ENCODE results near the gene MTRF1.

The MTRF1 gene, protein sequence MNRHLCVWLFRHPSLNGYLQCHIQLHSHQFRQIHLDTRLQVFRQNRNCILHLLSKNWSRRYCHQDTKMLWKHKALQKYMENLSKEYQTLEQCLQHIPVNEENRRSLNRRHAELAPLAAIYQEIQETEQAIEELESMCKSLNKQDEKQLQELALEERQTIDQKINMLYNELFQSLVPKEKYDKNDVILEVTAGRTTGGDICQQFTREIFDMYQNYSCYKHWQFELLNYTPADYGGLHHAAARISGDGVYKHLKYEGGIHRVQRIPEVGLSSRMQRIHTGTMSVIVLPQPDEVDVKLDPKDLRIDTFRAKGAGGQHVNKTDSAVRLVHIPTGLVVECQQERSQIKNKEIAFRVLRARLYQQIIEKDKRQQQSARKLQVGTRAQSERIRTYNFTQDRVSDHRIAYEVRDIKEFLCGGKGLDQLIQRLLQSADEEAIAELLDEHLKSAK

DNA sequence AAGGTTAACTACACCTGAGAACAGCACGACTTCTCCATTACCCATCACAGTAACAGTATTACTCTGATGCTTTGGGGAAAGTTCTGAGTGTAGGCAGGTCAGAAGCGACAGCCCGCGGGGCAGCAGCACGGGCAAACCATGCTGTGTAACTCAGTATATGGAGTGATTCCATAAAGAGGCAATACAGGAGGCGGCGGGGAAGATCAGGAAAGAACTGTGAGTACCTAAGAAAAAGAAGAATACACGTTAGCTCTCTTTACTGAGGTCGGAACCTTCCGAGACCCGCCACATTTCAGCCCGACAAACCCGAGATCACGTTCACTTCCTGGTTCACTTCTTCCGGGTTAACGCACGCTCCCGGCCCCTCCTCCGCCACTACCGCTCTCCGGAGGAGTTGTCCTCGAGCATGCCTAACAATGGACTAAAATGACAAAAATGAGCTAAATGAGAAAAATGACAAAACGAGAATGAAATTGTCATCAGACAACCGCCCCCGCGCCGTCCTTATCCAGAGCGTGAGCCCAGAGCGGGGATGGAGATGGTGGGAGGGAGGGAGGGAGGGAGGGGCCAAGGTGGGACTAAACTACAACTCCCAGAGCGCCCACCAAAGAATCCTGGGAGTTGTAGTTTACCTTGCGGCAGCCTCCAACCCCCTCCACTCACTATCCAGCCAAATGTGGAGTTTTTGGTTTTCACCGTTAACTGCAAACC lies at the start of gene MTRF1:
Gene MTRF1 (minus strand): TSS at position 316 of the 711 bp plus-strand sequence. CDS start 2,669 bp downstream, outside the sequence.
- DNase-seq (ENCODE audit: low read depth in 2 of 3, low spot score in 1 of 3) = peak; percentile 62 to 72 (median 68)

DNA sequence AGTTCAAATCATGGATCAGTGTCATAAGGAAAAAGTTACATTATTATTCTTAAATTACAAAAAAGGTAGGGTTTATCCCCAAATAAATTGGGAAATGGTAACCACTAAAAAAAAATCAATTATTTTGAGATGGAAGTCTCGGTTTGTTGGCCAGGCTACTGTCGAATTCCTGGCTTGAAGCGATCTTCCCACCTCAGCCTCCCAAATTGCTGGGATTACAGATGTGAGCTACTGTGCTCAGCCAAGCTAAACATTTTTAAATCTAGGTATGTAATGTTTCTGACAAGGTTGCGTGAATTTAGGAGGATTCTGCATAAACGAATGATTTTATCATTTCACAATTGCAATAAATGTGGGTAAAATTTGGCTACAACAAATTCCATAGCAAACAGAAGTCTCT lies 49.7 kb upstream of the MTRF1 start:
- DNase-seq (ENCODE audit: low read depth in 2 of 3, low spot score in 1 of 3) = no peak

DNA sequence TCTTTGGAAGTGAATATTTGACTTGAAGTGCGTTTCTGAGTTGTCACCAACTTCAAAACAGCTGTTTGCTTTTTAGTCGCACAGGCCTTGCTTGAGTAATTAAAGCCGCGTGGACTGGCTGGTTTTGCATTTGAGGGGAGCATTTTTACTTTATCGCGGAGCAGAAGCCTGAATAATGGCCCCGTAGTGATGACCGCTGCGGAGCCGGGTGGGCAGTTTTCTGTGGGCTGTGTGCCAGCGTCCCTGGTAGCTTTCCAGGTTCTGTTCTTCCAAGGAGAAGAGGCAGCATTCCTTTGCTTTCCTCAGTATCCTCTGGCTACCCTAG lies 48.8 kb upstream of the MTRF1 start:
- no peak for DNase-seq (ENCODE audit: low read depth in 2 of 3, low spot score in 1 of 3)

- peak; percentile 22 to 35 (median 24) for DNase-seq (ENCODE audit: low read depth in 2 of 3, low spot score in 1 of 3)
These were observed 48.2 kb upstream of the MTRF1 start for GRCh38 chr13:41311406-41312175.

GRCh38 chr13:41310963-41311405 lies 47.6 kb upstream of the MTRF1 start, which contains the start of gene NAA16:
NAA16 (plus strand) TSS chr13:41311267; CDS start chr13:41311529, 262 bp downstream.
- DNase-seq (ENCODE audit: low read depth in 2 of 3, low spot score in 1 of 3) = peak; percentile 93 to 95 (median 94)

DNA sequence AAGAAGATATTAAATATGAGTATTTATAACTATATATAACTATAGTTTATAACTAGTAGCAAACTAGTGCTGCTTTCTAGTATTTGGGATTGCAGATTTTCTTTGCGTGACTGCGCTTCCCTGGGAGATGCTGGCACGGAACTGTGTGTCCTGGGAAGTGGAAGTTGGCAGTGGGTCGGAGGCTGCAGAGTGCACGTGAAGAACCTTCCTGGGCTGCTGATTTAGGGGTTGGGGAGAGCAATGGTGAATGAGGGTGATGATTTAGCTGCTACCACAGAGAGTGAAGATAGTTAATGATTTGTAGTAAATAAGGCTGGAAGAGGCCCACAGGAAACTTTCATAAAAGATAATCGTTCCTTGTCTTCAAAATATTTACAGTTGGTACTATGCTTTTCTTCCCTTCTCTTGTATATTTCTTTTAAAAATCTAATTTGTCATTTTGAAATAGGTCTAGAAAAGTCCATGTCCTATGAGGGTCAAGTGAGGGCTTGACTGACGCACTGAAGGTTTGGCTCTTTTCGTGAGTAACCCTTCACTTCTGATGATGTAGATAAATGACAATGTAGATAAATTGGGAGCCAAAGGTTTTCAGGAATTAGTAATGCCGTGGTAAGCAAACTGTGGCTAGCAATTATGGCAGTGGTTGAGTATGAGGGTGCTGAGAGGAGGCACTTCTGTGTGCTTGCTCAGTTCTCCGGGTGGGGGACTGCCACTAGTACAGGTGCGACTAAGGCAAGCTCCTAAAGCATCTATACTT lies 44.7 kb upstream of the MTRF1 start:
- no peak for DNase-seq (ENCODE audit: low read depth in 2 of 3, low spot score in 1 of 3)

- no peak for DNase-seq (ENCODE audit: low read depth in 2 of 3, low spot score in 1 of 3)
These were observed 43.1 kb upstream of the MTRF1 start for GRCh38 chr13:41306271-41307145.

DNA sequence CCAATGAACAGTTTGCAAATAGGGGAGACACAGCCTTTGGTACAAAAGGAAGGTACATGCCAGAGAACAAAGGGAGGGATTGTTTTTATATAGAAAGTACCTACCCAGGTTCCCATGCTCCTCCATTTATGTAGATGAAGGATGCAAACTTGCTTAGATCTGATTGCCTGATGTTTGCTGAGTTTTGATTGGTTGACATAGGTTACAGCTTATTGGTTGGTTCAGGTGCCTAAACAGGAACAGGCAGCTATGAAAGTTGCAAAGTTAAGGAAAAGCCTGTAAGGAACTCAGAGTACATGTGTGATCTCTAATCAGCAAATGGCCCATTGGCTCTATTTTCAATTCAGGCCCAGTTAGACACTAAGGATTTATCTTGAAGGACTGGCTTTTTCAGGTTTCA lies 41.2 kb upstream of the MTRF1 start:
- DNase-seq (ENCODE audit: low read depth in 2 of 3, low spot score in 1 of 3) = no peak

- no peak for DNase-seq (ENCODE audit: low read depth in 2 of 3, low spot score in 1 of 3)
These were observed 39.4 kb upstream of the MTRF1 start for GRCh38 chr13:41302743-41303142.

- DNase-seq (ENCODE audit: low read depth in 2 of 3, low spot score in 1 of 3) = no peak
These were observed 36.1 kb upstream of the MTRF1 start for GRCh38 chr13:41299316-41300094.

DNA sequence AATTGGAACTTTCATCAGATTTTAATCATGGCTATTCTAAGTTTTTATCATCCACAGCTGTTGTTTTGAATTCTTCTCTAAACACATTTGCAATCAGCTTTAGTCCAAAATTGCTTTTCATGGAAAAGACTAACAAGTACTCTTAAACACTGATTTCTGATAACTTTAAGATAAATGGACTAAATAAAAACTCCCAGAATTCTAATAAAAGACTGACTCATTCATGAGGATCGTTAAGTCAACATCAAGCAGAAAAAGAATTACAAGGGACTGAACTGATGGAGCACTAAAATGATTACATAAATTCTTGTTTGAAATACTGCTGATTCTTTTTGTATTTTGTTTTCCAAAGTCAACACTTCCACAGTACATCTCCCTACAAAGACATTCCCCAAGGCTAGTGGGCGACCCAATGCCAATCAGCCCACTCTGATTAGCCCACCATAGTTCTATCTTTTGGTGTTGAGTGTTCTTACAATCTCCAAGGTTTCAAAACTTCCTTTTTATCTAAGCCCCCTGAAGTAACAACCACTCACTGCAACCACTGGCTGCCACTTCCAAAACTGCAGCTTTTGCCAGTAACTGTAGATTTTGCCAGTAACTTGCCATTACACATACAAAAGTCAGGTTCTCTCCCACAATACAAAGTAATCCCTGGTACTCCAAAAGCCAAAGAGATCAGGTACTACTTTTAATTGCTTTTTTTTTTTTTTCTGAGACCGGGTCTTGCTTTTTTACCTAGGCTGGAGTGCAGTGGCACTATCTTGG lies 33.7 kb upstream of the MTRF1 start:
- no peak for DNase-seq (ENCODE audit: low read depth in 2 of 3, low spot score in 1 of 3)

DNA sequence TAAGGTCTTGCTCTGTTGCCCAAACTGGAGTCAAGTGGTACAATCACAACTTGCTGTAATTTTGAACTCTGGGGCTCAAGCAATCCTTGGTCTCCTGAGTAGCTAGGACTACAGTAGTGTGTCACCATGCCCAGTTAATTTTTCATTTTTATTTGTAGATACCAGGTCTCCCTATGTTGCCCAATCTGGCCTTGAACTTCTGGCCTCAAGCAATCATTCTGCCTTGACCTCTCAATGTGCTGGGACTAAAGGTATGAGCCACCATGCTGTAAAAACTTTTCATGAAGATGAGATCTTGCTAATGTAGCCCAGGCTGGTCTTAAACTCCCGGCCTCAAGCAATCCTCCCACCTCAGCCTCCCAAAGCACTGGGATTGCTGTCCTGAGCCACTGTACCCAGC lies 32.6 kb upstream of the MTRF1 start:
- DNase-seq (ENCODE audit: low read depth in 2 of 3, low spot score in 1 of 3) = no peak

DNA sequence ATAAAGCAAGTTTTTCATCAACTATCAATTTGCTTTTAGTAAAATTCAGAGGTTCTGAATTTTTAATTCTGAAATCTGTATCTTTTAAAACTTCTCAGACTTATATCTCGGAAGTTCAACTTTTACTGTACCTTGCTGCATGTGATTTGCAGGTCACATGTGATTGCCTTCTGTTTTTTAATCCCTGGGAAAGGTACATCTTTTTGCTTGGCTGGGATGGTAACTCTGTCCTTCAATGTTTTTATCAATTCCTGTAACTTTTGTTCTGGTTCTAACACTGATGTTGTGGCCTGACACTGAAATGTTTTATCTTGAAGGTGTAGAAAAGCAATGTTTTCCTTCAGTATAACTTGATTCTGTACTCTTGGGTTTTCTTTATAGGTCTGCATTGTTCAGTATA lies 31.5 kb upstream of the MTRF1 start:
- DNase-seq (ENCODE audit: low read depth in 2 of 3, low spot score in 1 of 3) = no peak

- no peak for DNase-seq (ENCODE audit: low read depth in 2 of 3, low spot score in 1 of 3)
These were observed 29.9 kb upstream of the MTRF1 start for GRCh38 chr13:41293272-41293671.

DNA sequence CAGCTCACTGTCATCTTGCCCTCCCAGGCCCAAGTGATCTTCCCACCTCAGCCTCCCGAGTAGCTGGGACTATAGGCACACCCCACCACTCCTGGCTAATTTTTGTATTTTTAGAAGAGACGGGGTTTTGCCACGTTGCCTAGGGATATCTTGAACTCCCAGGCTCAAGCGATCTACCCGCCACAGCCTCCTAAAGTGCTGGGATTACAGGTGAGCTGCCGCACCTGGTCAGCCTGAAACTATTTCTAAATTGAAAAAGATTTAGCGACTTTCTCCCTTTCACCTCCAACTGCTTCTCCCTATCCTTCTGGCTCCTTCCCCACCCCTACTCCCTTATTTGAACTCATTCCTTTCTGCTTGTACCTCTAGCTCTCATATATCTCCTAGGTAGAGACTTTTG lies 27.9 kb upstream of the MTRF1 start:
- no peak for DNase-seq (ENCODE audit: low read depth in 2 of 3, low spot score in 1 of 3)

DNA sequence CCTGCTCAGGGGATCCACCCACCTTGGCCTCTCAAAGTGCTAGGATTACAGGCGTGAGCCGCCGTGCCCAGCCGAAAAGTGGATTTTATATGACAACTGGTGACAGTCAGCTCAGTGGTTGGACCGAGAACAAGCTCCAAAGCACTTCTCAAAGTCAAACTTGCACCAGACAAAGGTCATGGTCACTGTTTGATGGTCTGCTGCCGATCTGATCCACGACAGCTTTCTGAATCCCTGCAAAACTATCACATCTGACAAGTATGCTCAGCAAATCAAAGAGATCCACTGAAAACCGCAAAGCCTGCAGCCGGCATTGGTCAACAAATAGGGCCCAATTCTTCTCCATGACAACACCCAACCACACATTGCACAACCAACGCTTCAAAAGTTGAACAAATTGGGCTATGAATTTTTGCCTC lies 26.1 kb upstream of the MTRF1 start:
- no peak for DNase-seq (ENCODE audit: low read depth in 2 of 3, low spot score in 1 of 3)

- DNase-seq (ENCODE audit: low read depth in 2 of 3, low spot score in 1 of 3) = no peak
These were observed 23.0 kb upstream of the MTRF1 start for GRCh38 chr13:41286370-41286769.

DNA sequence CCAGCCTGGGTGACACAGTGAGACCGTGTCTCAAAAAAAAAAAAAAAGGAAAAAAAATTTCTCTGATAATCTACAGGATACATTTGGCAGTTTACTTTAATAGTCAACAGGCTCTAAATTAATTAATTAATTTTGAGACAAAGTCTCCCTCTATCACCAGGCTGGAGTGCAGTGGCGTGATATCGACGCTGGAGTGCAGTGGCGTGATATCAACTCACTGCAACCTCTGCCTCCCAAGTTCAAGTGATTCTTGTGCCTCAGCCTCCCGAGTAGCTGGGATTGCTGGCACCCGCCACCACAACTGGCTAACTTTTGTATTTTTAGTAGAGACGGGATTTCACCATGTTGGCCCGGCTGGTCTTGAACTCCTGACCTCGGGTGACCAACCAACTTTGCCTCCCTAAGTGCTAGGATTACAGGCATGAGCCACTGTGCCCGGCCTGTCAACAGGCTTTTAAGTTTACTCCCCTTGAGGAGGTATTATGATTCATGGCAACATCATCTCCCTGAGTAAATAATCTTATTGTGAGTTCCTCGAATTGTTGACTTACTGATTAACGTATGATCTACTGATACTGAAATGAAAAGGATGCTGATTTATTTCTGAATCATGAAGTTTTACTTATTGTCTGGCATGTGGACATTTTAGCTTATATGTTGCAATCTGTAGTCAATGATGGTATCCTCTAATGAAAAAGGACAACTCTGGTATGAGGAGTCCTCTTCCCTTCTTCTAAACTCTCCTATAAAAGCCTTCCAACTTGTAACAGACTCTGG lies 21.3 kb upstream of the MTRF1 start:
- DNase-seq (ENCODE audit: low read depth in 2 of 3, low spot score in 1 of 3) = no peak

All from stimulated activated CD4-positive, alpha-beta T cell treated with anti-CD3 and anti-CD28 coated beads, Interleukin-12 subunit alpha, Interleukin-12 subunit beta, amount 100 ng/mL, for 48 hours (primary cell).